Measurements from ENCODE around the gene MKRN2OS.

DNA sequence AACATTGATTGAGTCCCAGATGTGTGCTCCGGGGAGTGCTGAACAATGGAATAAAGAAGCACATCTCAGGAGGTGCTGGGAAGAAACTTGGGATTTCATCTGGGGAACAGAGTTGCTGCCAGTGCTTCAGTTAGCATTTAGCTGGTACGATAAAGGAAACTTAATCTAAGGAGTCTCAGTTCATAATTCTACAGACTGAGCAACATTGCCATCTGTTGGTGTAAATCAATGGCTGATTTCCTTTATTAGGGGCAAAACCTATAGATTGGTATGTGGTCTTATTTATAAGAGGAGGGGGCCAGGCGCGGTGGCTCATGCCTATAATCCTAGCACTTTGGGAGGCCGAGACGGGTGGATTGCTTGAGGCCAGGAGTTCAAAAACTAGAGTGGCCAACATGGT is 8.9 kb downstream of the MKRN2OS start:
- TF ChIP-seq, protein P1, sequence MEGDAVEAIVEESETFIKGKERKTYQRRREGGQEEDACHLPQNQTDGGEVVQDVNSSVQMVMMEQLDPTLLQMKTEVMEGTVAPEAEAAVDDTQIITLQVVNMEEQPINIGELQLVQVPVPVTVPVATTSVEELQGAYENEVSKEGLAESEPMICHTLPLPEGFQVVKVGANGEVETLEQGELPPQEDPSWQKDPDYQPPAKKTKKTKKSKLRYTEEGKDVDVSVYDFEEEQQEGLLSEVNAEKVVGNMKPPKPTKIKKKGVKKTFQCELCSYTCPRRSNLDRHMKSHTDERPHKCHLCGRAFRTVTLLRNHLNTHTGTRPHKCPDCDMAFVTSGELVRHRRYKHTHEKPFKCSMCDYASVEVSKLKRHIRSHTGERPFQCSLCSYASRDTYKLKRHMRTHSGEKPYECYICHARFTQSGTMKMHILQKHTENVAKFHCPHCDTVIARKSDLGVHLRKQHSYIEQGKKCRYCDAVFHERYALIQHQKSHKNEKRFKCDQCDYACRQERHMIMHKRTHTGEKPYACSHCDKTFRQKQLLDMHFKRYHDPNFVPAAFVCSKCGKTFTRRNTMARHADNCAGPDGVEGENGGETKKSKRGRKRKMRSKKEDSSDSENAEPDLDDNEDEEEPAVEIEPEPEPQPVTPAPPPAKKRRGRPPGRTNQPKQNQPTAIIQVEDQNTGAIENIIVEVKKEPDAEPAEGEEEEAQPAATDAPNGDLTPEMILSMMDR (IDR thresholded peaks at IDR 0.05; ENCODE audit: extremely low read depth in 1 of 2, insufficient read depth in 1 of 2, low read depth in 1 of 2, low read length in 2 of 2), result no peak
- TF ChIP-seq POLR2A (IDR thresholded peaks at IDR 0.05; ENCODE audit: low read depth, low read length) (no peak), EZH2 (IDR thresholded peaks at IDR 0.05; ENCODE audit: borderline replicate concordance, low read depth, low read length, severe bottlenecking) (no peak), MYC (IDR thresholded peaks at IDR 0.05; ENCODE audit: low read depth, low read length) (no peak)

All from endothelial cell of umbilical vein (primary cell).